Measurements from ENCODE around the gene KIF13A.
"Not testable (repeated sequence)": the region's sequence is repeated elsewhere in the genome, so short reads cannot be mapped to it uniquely, and the experiment has no call there.

KIF13A gene

DNA sequence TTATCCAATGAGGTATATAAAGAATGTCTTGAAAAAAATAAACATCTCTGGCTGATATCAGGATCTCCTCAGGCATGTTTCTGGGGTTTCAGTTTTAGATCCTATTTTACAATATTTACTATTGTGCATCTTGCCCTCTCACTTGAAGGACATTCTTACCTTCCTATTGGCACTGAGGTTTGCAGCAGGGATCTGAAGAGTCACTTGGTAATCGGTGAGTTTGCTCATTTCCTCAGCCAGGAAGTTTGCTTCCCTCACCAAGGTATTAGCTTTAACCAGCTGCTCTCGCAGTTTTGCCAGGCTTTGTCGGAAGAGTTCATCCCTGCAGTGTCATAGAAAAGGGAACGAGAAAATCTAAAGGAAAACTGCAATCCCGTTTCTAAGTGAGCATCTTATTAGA lies 178.8 kb downstream of the KIF13A start:
- no peak overlapping the region for H4K8ac ChIP-seq (ENCODE audit: low read depth, low read length)
- no peak overlapping the region for H3K9ac ChIP-seq (ENCODE audit: low read length)
- no peaks in the 10 kb centered on the region for H3K27me3 ChIP-seq (ENCODE audit: insufficient read depth, low read length, poor library complexity)
- no peak overlapping the region for H3K23ac ChIP-seq (ENCODE audit: low read length)
- H4K5ac ChIP-seq (ENCODE audit: low read length) = no peak overlapping the region
- no peak overlapping the region for H2AK5ac ChIP-seq (ENCODE audit: low read length)
- H2BK120ac ChIP-seq (ENCODE audit: low read depth, low read length) = no peak overlapping the region
- no peaks in the 10 kb centered on the region for H3K79me2 ChIP-seq (ENCODE audit: control insufficient read depth, insufficient read depth, low read length)
- no peaks in the 10 kb centered on the region for H3K79me1 ChIP-seq (ENCODE audit: low read length)
- no peak overlapping the region for H3K27ac ChIP-seq (ENCODE audit: low read depth, low read length)
- no peak overlapping the region for H2BK5ac ChIP-seq (ENCODE audit: low read length)
- H3K18ac ChIP-seq (ENCODE audit: low read length) = no peak overlapping the region
- DNase-seq = no peak
- no peaks in the 10 kb centered on the region for H3K4me1 ChIP-seq (ENCODE audit: control insufficient read depth, low read depth, low read length)
- no peak overlapping the region for H3K4ac ChIP-seq (ENCODE audit: low read depth, low read length)
- H2BK15ac ChIP-seq (replicated peaks; ENCODE audit: low read depth) = no peak overlapping the region
- H3K56ac ChIP-seq (ENCODE audit: low read length) = no peak overlapping the region
- WGBS (ENCODE audit: extremely low coverage, insufficient coverage, low lambda C conversion rate) = no CpG with 5 or more reads among the region's 5 CpGs
- H3K4me3 ChIP-seq (ENCODE audit: low read length) = no peak overlapping the region
- no peaks in the 10 kb centered on the region for H3K36me3 ChIP-seq (ENCODE audit: control insufficient read depth, insufficient read depth, low read length)
- no peak overlapping the region for H3K4me2 ChIP-seq (ENCODE audit: low read length)

DNA sequence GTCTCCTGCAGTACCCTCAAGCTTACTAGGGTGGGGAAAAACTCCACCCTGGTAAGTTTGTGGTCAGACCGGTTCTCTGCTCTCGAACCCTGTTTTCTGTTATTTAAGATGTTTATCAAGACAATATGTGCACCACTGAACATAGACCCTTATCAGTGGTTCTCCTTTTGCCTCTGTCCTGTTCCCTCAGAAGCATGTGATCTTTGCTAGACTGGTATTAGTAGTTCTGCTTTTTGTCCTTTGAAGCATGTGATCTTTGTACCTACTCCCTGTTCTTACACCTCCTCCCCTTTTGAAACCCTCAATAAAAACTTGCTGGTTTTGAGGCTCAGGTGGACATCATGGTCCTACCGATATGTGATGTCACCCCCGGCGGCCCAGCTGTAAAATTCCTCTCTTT lies 180.0 kb downstream of the KIF13A start:
- not testable (repeated sequence) for DNase-seq; H2BK15ac ChIP-seq (replicated peaks; ENCODE audit: low read depth); H2BK120ac ChIP-seq (ENCODE audit: low read depth, low read length); H3K27ac ChIP-seq (ENCODE audit: low read depth, low read length); H2BK5ac ChIP-seq (ENCODE audit: low read length); H3K56ac ChIP-seq (ENCODE audit: low read length); H2AK5ac ChIP-seq (ENCODE audit: low read length); H3K23ac ChIP-seq (ENCODE audit: low read length); H3K18ac ChIP-seq (ENCODE audit: low read length); H3K79me1 ChIP-seq (ENCODE audit: low read length); H3K4me2 ChIP-seq (ENCODE audit: low read length); H3K36me3 ChIP-seq (ENCODE audit: control insufficient read depth, insufficient read depth, low read length); H3K9ac ChIP-seq (ENCODE audit: low read length); H4K5ac ChIP-seq (ENCODE audit: low read length); H3K4ac ChIP-seq (ENCODE audit: low read depth, low read length); H3K4me3 ChIP-seq (ENCODE audit: low read length); H3K79me2 ChIP-seq (ENCODE audit: control insufficient read depth, insufficient read depth, low read length); H4K8ac ChIP-seq (ENCODE audit: low read depth, low read length); H3K27me3 ChIP-seq (ENCODE audit: insufficient read depth, low read length, poor library complexity); H3K4me1 ChIP-seq (ENCODE audit: control insufficient read depth, low read depth, low read length)
- no CpG with 5 or more reads among the region's 5 CpGs for WGBS (ENCODE audit: extremely low coverage, insufficient coverage, low lambda C conversion rate)

DNA sequence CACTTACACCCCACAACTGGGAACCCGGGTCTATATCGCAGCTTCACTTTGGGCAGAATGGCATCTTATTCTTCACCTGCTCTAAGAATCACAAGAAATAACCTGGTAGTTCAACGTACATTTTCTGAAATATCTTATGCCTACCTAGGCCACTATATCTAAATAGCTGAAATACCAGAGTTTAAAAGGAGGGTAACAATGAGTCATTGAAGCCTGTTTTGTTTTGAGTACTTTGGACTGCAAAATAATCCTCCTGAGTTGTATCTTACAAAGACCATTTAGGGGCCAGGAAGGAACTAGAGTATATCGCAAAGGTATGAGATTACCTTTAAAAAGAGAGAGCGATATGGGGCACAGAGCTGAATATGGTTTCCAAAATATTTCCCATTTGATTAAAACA lies 184.0 kb downstream of the KIF13A start:
- Histone ChIP-seq H2AK5ac (ENCODE audit: low read length) (no peak overlapping the region), H2BK120ac (ENCODE audit: low read depth, low read length) (no peak overlapping the region), H3K4me3 (ENCODE audit: low read length) (no peak overlapping the region), H3K23ac (ENCODE audit: low read length) (no peak overlapping the region), H3K9ac (ENCODE audit: low read length) (no peak overlapping the region), H3K27me3 (ENCODE audit: insufficient read depth, low read length, poor library complexity) (no peaks in the 10 kb centered on the region), H3K4me1 (ENCODE audit: control insufficient read depth, low read depth, low read length) (no peaks in the 10 kb centered on the region), H3K79me2 (ENCODE audit: control insufficient read depth, insufficient read depth, low read length) (no peaks in the 10 kb centered on the region), H2BK5ac (ENCODE audit: low read length) (no peak overlapping the region), H3K4me2 (ENCODE audit: low read length) (no peak overlapping the region), H3K79me1 (ENCODE audit: low read length) (no peaks in the 10 kb centered on the region), H3K4ac (ENCODE audit: low read depth, low read length) (no peak overlapping the region), H3K27ac (ENCODE audit: low read depth, low read length) (no peak overlapping the region), H4K5ac (ENCODE audit: low read length) (no peak overlapping the region), H3K18ac (ENCODE audit: low read length) (no peak overlapping the region), H3K36me3 (ENCODE audit: control insufficient read depth, insufficient read depth, low read length) (peaks cover 3% of the 10 kb centered on the region), H2BK15ac (replicated peaks; ENCODE audit: low read depth) (no peak overlapping the region), H4K8ac (ENCODE audit: low read depth, low read length) (no peak overlapping the region), H3K56ac (ENCODE audit: low read length) (no peak overlapping the region)
- no CpG with 5 or more reads among the region's 5 CpGs for WGBS (ENCODE audit: extremely low coverage, insufficient coverage, low lambda C conversion rate)
- DNase-seq = no peak

DNA sequence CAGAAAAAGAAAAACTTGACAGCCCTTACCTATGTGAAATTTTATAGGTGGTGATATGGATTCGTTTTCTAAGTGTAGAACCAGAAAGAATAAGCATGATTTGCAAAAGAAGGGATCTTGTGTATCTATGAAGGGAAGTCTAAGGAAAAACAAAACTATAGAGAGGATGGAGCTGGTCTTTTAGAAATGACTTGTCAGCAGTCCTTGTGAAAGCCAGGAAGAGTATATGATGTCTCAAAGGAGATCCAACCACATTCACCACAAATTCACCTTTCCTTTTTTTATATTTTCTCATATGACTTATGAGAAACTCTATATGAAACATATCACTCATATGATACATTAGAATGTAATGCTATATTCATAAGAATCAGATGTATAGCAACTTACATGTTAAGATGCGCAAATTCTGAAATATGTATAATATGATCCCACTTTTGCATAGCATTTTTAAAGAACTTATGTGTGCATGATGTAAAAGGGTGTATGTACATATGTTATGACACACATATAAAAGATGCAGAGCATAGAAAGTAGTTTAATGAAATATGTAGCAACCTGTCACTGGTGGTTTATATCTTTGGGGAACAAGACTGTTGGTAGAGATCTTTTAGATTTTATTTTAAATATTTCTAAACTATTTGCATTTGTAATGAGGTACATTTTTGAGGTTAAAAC lies 188.8 kb downstream of the KIF13A start:
- no peak for DNase-seq
- Histone ChIP-seq H3K27ac (ENCODE audit: low read depth, low read length) (no peak overlapping the region), H3K27me3 (ENCODE audit: insufficient read depth, low read length, poor library complexity) (no peaks in the 10 kb centered on the region), H3K9ac (ENCODE audit: low read length) (no peak overlapping the region), H3K79me1 (ENCODE audit: low read length) (no peaks in the 10 kb centered on the region), H2AK5ac (ENCODE audit: low read length) (no peak overlapping the region), H3K36me3 (ENCODE audit: control insufficient read depth, insufficient read depth, low read length) (peaks cover 3% of the 10 kb centered on the region), H3K18ac (ENCODE audit: low read length) (no peak overlapping the region), H4K5ac (ENCODE audit: low read length) (no peak overlapping the region), H2BK5ac (ENCODE audit: low read length) (no peak overlapping the region), H3K23ac (ENCODE audit: low read length) (no peak overlapping the region), H3K56ac (ENCODE audit: low read length) (no peak overlapping the region), H3K4me3 (ENCODE audit: low read length) (no peak overlapping the region), H3K79me2 (ENCODE audit: control insufficient read depth, insufficient read depth, low read length) (no peaks in the 10 kb centered on the region), H4K8ac (ENCODE audit: low read depth, low read length) (no peak overlapping the region), H2BK120ac (ENCODE audit: low read depth, low read length) (no peak overlapping the region), H3K4me2 (ENCODE audit: low read length) (no peak overlapping the region), H2BK15ac (replicated peaks; ENCODE audit: low read depth) (no peak overlapping the region), H3K4ac (ENCODE audit: low read depth, low read length) (no peak overlapping the region), H3K4me1 (ENCODE audit: control insufficient read depth, low read depth, low read length) (no peaks in the 10 kb centered on the region)
- 100% methylated on average over 1 of the region's 2 CpGs for WGBS (ENCODE audit: extremely low coverage, insufficient coverage, low lambda C conversion rate)

DNA sequence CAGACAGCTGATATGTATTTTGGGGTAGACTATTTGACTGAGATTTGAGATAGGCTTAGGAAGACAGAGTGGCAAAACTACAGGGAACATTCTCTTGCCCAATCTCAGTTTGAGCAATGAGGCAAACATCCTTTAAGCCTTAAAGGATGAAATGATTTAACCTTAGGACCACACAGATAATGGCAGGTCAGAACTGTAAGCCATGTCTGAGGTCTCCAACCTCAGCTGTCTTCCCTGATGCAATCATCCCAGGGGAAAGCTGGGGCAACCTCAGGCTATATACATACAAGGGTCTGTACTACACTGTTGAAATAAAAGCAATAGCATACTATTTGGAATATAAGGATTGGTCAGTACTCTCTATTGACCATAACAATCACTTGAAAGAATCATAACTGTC lies 196.9 kb downstream of the KIF13A start:
- H2AK5ac ChIP-seq (ENCODE audit: low read length) = no peak overlapping the region

DNA sequence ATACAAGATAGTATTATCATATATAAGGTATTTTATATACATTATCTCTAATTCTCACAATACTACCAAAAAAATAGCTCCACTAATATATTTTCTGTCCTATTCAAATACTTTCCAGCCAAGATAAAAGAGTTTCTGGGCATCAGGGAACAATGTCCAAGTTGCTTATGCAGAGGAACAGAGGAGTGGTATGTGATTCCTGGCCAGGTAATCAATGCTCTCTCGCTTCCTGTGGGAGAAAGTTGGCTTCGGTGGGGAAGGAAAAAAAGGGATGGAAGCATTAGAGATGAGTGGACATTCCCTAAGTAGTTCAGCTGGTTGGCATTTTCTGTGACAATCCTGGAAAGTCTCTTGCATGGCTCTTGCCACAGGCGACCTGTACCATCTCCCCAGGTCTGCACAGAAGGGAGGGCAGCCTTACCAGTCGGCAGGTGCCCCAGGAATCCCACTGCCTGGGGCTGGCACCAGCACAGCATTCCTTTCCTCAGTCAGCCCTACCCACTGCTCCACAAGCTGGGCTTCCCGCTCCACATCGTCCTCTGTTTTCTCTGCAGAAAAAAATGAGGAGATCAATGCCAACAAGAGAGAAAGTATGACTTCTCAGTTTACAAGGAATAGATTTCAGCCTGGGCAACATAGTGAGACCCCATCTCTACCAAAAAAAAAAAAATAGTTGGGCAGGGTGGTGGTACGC lies 202.2 kb downstream of the KIF13A start:
- no peak overlapping the region for H3K9ac ChIP-seq (ENCODE audit: low read length)
- H3K36me3 ChIP-seq (ENCODE audit: control insufficient read depth, insufficient read depth, low read length) = no peaks in the 10 kb centered on the region
- H3K79me1 ChIP-seq (ENCODE audit: low read length) = no peaks in the 10 kb centered on the region
- no peak overlapping the region for H4K8ac ChIP-seq (ENCODE audit: low read depth, low read length)
- no peak for DNase-seq
- no peak overlapping the region for H2BK120ac ChIP-seq (ENCODE audit: low read depth, low read length)
- H4K5ac ChIP-seq (ENCODE audit: low read length) = no peak overlapping the region
- H3K56ac ChIP-seq (ENCODE audit: low read length) = no peak overlapping the region
- no peak overlapping the region for H3K27ac ChIP-seq (ENCODE audit: low read depth, low read length)
- no peak overlapping the region for H3K18ac ChIP-seq (ENCODE audit: low read length)
- no CpG with 5 or more reads among the region's 7 CpGs for WGBS (ENCODE audit: extremely low coverage, insufficient coverage, low lambda C conversion rate)
- H2AK5ac ChIP-seq (ENCODE audit: low read length) = no peak overlapping the region
- H2BK5ac ChIP-seq (ENCODE audit: low read length) = no peak overlapping the region
- H3K4me2 ChIP-seq (ENCODE audit: low read length) = no peak overlapping the region
- no peak overlapping the region for H3K23ac ChIP-seq (ENCODE audit: low read length)
- no peaks in the 10 kb centered on the region for H3K4me1 ChIP-seq (ENCODE audit: control insufficient read depth, low read depth, low read length)
- no peaks in the 10 kb centered on the region for H3K27me3 ChIP-seq (ENCODE audit: insufficient read depth, low read length, poor library complexity)
- H3K79me2 ChIP-seq (ENCODE audit: control insufficient read depth, insufficient read depth, low read length) = no peaks in the 10 kb centered on the region
- no peak overlapping the region for H3K4ac ChIP-seq (ENCODE audit: low read depth, low read length)
- no peak overlapping the region for H3K4me3 ChIP-seq (ENCODE audit: low read length)
- H2BK15ac ChIP-seq (replicated peaks; ENCODE audit: low read depth) = no peak overlapping the region

More for the DNA sequence above, 196.9 kb downstream of the KIF13A start:
- Histone ChIP-seq H3K79me2 (ENCODE audit: control insufficient read depth, insufficient read depth, low read length) (no peaks in the 10 kb centered on the region), H3K4me1 (ENCODE audit: control insufficient read depth, low read depth, low read length) (no peaks in the 10 kb centered on the region), H3K18ac (ENCODE audit: low read length) (no peak overlapping the region), H4K8ac (ENCODE audit: low read depth, low read length) (no peak overlapping the region), H2BK120ac (ENCODE audit: low read depth, low read length) (no peak overlapping the region), H3K36me3 (ENCODE audit: control insufficient read depth, insufficient read depth, low read length) (no peaks in the 10 kb centered on the region), H2BK15ac (replicated peaks; ENCODE audit: low read depth) (no peak overlapping the region), H3K56ac (ENCODE audit: low read length) (no peak overlapping the region), H3K79me1 (ENCODE audit: low read length) (no peaks in the 10 kb centered on the region), H3K9ac (ENCODE audit: low read length) (no peak overlapping the region), H3K4me2 (ENCODE audit: low read length) (no peak overlapping the region), H4K5ac (ENCODE audit: low read length) (no peak overlapping the region), H3K23ac (ENCODE audit: low read length) (no peak overlapping the region), H2BK5ac (ENCODE audit: low read length) (no peak overlapping the region), H3K4ac (ENCODE audit: low read depth, low read length) (no peak overlapping the region), H3K4me3 (ENCODE audit: low read length) (no peak overlapping the region), H3K27ac (ENCODE audit: low read depth, low read length) (no peak overlapping the region), H3K27me3 (ENCODE audit: insufficient read depth, low read length, poor library complexity) (no peaks in the 10 kb centered on the region)
- DNase-seq = no peak
